ENCODE measurements around the gene PCYT1A.
A peak's percentile ranks its signal among the peaks of the same experiment; 100 is the strongest.
"Not testable (repeated sequence)": the region's sequence is repeated elsewhere in the genome, so short reads cannot be mapped to it uniquely, and the experiment has no call there.

Gene PCYT1A

GRCh38 chr3:196255776-196256175 lies 31.8 kb downstream of the PCYT1A start:
- Histone ChIP-seq H3K9me3 (ENCODE audit: control insufficient read depth, low read length) (no peaks in the 10 kb centered on the region), H3K27me3 (replicated peaks; ENCODE audit: control insufficient read depth, insufficient read depth, low read length) (no peaks in the 10 kb centered on the region), H3K9ac (ENCODE audit: low read length) (no peak overlapping the region), H3K36me3 (ENCODE audit: control insufficient read depth, insufficient read depth, low read length, severe bottlenecking) (peaks cover 53% of the 10 kb centered on the region), H3K4me1 (ENCODE audit: control insufficient read depth, insufficient read depth, low read length) (no peaks in the 10 kb centered on the region), H3K4me3 (ENCODE audit: low read length) (no peak overlapping the region)
- no peak for DNase-seq (ENCODE audit: low read depth)

GRCh38 chr3:196254376-196255283 lies 32.9 kb downstream of the PCYT1A start:
- H3K9me3 ChIP-seq (ENCODE audit: control insufficient read depth, low read length): no peaks in the 10 kb centered on the region
- H3K4me3 ChIP-seq (ENCODE audit: low read length): no peak overlapping the region
- H3K4me1 ChIP-seq (ENCODE audit: control insufficient read depth, insufficient read depth, low read length): no peaks in the 10 kb centered on the region
- peaks cover 48% of the 10 kb centered on the region for H3K36me3 ChIP-seq (ENCODE audit: control insufficient read depth, insufficient read depth, low read length, severe bottlenecking)
- H3K27me3 ChIP-seq (replicated peaks; ENCODE audit: control insufficient read depth, insufficient read depth, low read length): no peaks in the 10 kb centered on the region
- no peak overlapping the region for H3K9ac ChIP-seq (ENCODE audit: low read length)
- DNase-seq (ENCODE audit: low read depth): no peak

- no peak for DNase-seq (ENCODE audit: low read depth)
- no peaks in the 10 kb centered on the region for H3K4me1 ChIP-seq (ENCODE audit: control insufficient read depth, insufficient read depth, low read length)
Measured at GRCh38 chr3:196251918-196252317, 35.6 kb downstream of the PCYT1A start.

GRCh38 chr3:196246612-196247308 lies 40.8 kb downstream of the PCYT1A start:
- no peak overlapping the region for H3K4me3 ChIP-seq (ENCODE audit: low read length)
- H3K9me3 ChIP-seq (ENCODE audit: control insufficient read depth, low read length): no peaks in the 10 kb centered on the region
- H3K36me3 ChIP-seq (ENCODE audit: control insufficient read depth, insufficient read depth, low read length, severe bottlenecking): peaks cover 45% of the 10 kb centered on the region
- H3K9ac ChIP-seq (ENCODE audit: low read length): no peak overlapping the region
- DNase-seq (ENCODE audit: low read depth): no peak
- H3K4me1 ChIP-seq (ENCODE audit: control insufficient read depth, insufficient read depth, low read length): no peaks in the 10 kb centered on the region
- H3K27me3 ChIP-seq (replicated peaks; ENCODE audit: control insufficient read depth, insufficient read depth, low read length): no peaks in the 10 kb centered on the region

More at GRCh38 chr3:196251918-196252317, 35.6 kb downstream of the PCYT1A start:
- no peak overlapping the region for H3K9ac ChIP-seq (ENCODE audit: low read length)
- no peaks in the 10 kb centered on the region for H3K27me3 ChIP-seq (replicated peaks; ENCODE audit: control insufficient read depth, insufficient read depth, low read length)
- no peaks in the 10 kb centered on the region for H3K9me3 ChIP-seq (ENCODE audit: control insufficient read depth, low read length)
- no peak overlapping the region for H3K4me3 ChIP-seq (ENCODE audit: low read length)
- H3K36me3 ChIP-seq (ENCODE audit: control insufficient read depth, insufficient read depth, low read length, severe bottlenecking): peaks cover 43% of the 10 kb centered on the region

GRCh38 chr3:196244166-196244565 lies 43.4 kb downstream of the PCYT1A start:
- not testable (repeated sequence) for H3K9ac ChIP-seq (ENCODE audit: low read length); DNase-seq (ENCODE audit: low read depth); H3K4me3 ChIP-seq (ENCODE audit: low read length); H3K27me3 ChIP-seq (replicated peaks; ENCODE audit: control insufficient read depth, insufficient read depth, low read length); H3K9me3 ChIP-seq (ENCODE audit: control insufficient read depth, low read length)
- peaks cover 16% of the 10 kb centered on the region for H3K4me1 ChIP-seq (ENCODE audit: control insufficient read depth, insufficient read depth, low read length)
- H3K36me3 ChIP-seq (ENCODE audit: control insufficient read depth, insufficient read depth, low read length, severe bottlenecking): peaks cover 61% of the 10 kb centered on the region

- Histone ChIP-seq H3K4me3 (ENCODE audit: low read length) (no peak overlapping the region), H3K4me1 (ENCODE audit: control insufficient read depth, insufficient read depth, low read length) (peaks cover 18% of the 10 kb centered on the region), H3K27me3 (replicated peaks; ENCODE audit: control insufficient read depth, insufficient read depth, low read length) (no peaks in the 10 kb centered on the region), H3K9me3 (ENCODE audit: control insufficient read depth, low read length) (no peaks in the 10 kb centered on the region), H3K9ac (ENCODE audit: low read length) (no peak overlapping the region), H3K36me3 (ENCODE audit: control insufficient read depth, insufficient read depth, low read length, severe bottlenecking) (peaks cover 71% of the 10 kb centered on the region)
- DNase-seq (ENCODE audit: low read depth): no peak
Measured at GRCh38 chr3:196241704-196242103, 45.8 kb downstream of the PCYT1A start.

GRCh38 chr3:196240424-196240823 lies 47.1 kb downstream of the PCYT1A start:
- Histone ChIP-seq H3K4me1 (ENCODE audit: control insufficient read depth, insufficient read depth, low read length) (peaks cover 28% of the 10 kb centered on the region), H3K9me3 (ENCODE audit: control insufficient read depth, low read length) (no peaks in the 10 kb centered on the region), H3K4me3 (ENCODE audit: low read length) (no peak overlapping the region), H3K36me3 (ENCODE audit: control insufficient read depth, insufficient read depth, low read length, severe bottlenecking) (peaks cover 59% of the 10 kb centered on the region), H3K9ac (ENCODE audit: low read length) (no peak overlapping the region), H3K27me3 (replicated peaks; ENCODE audit: control insufficient read depth, insufficient read depth, low read length) (no peaks in the 10 kb centered on the region)
- no peak for DNase-seq (ENCODE audit: low read depth)

GRCh38 chr3:196238612-196239560 lies 48.6 kb downstream of the PCYT1A start:
- DNase-seq (ENCODE audit: low read depth): peak; percentile 10
- H3K4me1 ChIP-seq (ENCODE audit: control insufficient read depth, insufficient read depth, low read length): peaks cover 32% of the 10 kb centered on the region
- no peaks in the 10 kb centered on the region for H3K9me3 ChIP-seq (ENCODE audit: control insufficient read depth, low read length)
- H3K27me3 ChIP-seq (replicated peaks; ENCODE audit: control insufficient read depth, insufficient read depth, low read length): no peaks in the 10 kb centered on the region
- H3K36me3 ChIP-seq (ENCODE audit: control insufficient read depth, insufficient read depth, low read length, severe bottlenecking): peaks cover 56% of the 10 kb centered on the region
- H3K4me3 ChIP-seq (ENCODE audit: low read length): no peak overlapping the region
- no peak overlapping the region for H3K9ac ChIP-seq (ENCODE audit: low read length)

GRCh38 chr3:196237203-196237602 lies 50.3 kb downstream of the PCYT1A start:
- H3K4me1 ChIP-seq (ENCODE audit: control insufficient read depth, insufficient read depth, low read length): peaks cover 32% of the 10 kb centered on the region
- H3K9ac ChIP-seq (ENCODE audit: low read length): no peak overlapping the region
- H3K27me3 ChIP-seq (replicated peaks; ENCODE audit: control insufficient read depth, insufficient read depth, low read length): no peaks in the 10 kb centered on the region
- DNase-seq (ENCODE audit: low read depth): no peak
- no peaks in the 10 kb centered on the region for H3K9me3 ChIP-seq (ENCODE audit: control insufficient read depth, low read length)
- H3K4me3 ChIP-seq (ENCODE audit: low read length): no peak overlapping the region
- H3K36me3 ChIP-seq (ENCODE audit: control insufficient read depth, insufficient read depth, low read length, severe bottlenecking): peaks cover 56% of the 10 kb centered on the region

GRCh38 chr3:196236223-196236622 lies 51.3 kb downstream of the PCYT1A start:
- peaks cover 32% of the 10 kb centered on the region for H3K4me1 ChIP-seq (ENCODE audit: control insufficient read depth, insufficient read depth, low read length)
- H3K9me3 ChIP-seq (ENCODE audit: control insufficient read depth, low read length): no peaks in the 10 kb centered on the region
- no peak overlapping the region for H3K4me3 ChIP-seq (ENCODE audit: low read length)
- peaks cover 46% of the 10 kb centered on the region for H3K36me3 ChIP-seq (ENCODE audit: control insufficient read depth, insufficient read depth, low read length, severe bottlenecking)
- DNase-seq (ENCODE audit: low read depth): no peak
- no peaks in the 10 kb centered on the region for H3K27me3 ChIP-seq (replicated peaks; ENCODE audit: control insufficient read depth, insufficient read depth, low read length)
- H3K9ac ChIP-seq (ENCODE audit: low read length): no peak overlapping the region

Data from adipocyte (in vitro differentiated cells).